Fibroblast of peridontal ligament (primary cell): ENCODE measurements around the gene NUP210.

Experiments used
- DNase-seq: peaks from one replicate; pipeline ENCODE4 v3.0.0-alpha.2; 2010; ENCODE audit errors: extremely low read depth

NUP210 gene

DNA sequence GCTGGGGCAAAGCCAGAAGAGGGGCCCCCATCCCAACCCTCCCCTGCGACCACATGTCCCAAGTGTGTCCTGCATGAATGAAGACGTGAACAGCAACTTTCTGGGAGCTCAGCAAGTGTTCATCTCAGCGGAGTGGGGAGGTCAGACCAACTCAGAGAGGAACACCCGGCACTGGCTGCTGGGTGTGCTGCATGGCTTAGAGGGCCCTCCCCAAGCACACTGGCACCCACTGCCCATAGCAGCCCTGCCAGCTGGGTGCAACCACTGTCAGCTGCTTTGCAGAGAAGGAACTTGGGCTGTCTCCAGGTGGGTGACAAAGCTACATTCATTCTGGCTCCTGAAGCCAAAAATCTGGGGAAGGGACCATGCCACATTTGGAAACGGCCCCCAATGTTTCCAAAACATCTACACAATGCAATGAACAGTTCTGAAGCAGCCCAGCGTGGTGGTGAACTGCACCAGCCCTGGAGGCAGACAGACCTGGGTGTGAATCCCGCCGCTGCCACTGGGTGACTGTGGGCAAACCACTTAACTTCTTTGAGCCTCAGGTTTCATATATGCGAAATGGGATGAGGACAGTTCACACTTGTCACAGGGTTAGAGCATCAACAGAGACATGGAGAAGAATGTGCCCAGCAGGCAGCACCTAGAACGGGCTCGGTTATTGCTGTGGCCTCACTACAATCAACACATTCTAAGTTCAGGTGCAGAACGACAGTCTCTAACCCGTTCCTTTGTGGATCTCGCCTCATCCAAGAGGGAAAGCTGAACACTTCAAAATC is 145.4 kb downstream of the NUP210 start:
- no peak for DNase-seq

DNA sequence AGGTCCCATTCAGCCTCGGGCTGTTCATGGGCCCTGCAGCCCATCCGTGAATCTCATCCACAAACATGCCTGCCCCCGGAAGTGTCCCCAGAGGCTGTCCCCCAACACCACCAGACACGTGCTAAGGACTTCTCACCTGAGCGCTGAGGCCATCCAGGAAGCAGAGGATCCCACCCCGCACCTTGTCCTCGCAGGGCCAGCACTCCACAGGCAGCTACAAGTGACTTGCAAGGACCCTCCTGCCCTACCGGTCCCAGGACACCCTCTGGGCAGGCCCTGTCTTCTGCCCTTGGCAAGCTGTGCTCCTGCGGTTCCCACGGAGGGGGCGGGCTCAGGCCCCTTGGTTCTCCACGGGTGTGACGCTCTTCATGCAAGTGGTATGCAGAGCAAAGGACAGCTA is 146.0 kb downstream of the NUP210 start:
- no peak for DNase-seq

DNA sequence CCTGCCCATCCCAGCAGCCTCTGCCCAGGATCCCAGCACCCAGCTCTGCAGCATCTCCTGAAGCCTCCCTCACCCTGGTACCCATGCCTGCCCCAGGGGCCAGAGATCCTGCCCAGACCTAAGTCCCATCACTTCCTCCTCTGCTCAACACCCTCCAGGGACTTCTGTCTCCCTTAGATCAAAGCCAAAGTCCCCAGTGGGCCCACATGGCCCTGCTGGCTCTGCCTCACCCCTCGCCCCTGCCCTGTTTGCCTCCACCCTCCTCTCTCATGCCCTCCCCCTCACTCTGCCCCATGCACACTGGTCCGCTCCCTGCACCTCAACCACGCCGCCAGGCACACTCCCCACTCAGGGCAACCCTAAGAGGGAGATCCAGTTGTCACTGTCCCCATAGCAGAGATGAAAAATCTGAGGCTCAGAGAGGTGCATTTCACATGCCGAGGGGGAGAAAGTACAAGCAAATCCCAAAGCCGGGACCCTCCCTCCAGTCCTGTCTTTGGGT is 146.5 kb downstream of the NUP210 start:
- DNase-seq = no peak

DNA sequence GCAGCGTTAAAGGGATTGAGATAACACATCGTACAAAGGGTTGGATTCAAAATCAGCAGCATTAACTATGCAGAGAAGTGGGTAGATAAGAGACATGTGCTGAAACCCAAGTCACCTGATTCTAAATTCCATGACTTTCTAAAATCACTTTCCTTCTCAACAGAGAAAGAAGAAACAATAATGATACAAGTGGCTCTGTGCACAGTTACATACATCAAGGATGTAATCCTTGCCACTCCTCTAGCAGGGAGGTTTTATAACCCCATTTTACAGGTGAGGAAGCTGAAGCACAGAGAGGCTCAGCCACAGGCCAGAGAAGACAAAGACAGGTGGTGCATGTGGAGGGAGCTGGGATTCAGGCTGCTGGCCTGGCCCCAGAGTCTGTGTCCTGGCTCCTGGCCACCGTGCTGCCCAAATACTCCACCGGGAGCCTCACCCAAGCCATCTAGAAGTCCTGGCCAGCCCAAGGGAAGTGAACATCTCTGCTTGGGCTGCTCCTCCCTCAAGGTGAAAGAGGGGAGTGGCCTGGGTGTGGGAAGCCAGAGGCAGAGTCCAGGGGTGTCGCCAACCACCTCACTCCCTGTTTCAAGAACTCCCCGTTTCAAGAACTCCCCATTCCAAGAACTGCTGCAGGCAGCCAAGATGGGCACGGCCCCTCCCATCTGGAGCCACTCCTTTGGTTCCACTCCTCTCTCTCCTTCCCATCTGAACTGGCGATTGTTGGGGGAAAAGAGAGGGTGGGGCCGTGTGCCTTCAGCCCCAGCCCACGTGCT is 147.1 kb downstream of the NUP210 start:
- DNase-seq = no peak

DNA sequence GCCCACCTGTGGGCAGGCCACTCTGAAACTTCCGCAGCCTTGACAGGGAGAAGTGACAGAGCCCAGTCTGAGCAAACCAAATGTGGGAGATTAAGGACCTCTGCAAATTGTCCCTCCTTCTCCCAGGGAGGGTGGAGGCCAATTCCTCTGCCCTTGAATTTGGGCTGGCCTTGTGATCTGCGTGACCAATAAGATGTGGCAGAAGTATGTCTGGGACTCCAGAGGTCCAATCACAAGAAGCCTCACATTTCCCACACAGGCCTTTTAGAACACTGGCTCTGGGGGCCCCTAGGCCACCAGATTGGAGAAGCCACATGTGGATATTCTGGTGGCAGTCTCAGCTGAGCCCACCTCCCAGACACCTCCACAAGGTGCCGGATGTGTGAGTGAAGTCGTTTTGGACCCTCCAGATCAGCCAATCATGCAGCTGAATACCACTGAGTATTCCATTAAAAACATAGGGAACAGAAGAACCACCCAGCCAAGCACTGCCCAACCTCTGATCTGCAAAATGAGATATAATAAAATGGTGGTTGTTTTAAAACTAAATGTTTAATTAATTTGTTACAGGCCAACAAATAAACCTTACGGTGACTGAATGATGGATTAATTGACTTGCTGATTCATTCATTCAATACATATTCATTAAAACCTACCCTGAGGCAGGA is 150.3 kb downstream of the NUP210 start:
- DNase-seq = no peak

DNA sequence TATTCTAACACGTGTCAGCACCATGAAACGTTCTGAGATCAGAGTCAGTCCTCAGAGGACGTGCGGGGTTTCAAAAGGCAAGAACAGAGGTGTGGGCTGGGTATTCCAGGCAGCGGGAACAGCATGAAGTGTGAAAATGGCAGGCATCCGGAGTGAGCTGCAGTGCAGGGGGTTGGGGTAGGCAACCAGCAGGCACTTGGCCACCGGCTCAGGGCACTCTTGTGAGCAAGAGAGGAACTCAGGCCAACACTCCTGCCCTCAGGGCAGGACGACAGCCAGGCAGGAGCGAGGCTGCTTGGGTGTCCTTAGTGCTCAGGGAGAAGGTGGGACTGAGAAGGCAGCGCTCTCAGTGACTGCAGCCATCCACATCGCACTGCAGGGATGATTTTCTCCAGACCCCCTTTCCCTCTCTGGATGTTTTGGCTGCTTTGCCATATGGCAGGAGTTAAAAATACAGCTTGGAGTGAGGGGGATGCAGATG is 151.1 kb downstream of the NUP210 start:
- DNase-seq = no peak

DNA sequence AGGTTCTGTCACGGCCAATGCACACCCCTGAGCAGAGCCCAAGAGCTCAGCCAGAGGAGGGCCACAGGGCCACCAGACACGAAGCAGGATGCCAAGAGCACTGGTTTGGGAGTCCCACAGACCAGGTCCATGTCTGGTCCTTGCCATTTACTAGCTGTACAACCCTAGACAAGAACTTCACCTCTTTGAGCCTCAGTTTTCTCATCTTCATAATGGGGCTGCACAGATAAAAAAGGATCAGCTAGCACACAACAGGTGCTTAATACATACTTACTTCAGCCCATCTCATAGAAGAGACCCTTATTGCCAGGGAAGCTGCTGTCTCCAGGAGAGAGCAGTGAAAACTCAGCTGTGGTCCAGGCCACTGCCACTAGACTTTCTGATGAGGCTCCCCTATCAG is 152.0 kb downstream of the NUP210 start:
- DNase-seq = no peak

DNA sequence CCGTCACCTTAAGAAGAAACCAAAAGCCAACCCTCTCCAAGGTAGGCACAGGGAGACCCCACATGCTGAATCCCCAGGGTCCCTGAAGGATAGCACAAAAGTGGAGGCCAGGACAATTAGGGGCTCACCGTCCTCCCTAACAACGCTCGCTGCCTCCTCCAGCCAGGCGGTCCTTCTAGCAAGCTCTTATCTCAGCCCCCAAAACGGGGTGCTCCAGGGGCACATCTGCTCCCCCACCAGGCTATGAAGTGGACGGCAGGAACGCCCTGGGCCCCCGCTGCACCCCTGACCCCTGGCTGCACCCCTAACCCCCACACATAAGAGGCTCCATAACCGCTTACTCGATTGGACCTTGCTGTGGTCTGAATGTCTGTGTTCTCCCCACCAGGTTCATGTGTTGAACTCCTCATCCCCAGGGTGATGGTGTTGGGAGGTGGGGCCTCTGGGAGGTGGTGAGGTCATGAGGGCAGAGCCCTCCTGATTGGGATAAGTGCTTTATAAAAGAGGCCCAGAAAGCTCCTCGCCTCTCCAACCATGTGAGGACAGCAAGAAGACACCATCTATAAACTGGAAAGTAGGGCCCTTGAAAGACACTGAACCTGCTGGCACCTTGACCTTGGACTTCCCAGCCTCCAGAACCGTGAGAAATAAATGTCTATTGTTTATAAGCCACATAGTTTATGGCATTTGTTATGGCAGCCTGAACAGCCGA is 153.3 kb downstream of the NUP210 start:
- no peak for DNase-seq
